ENCODE data around the gene PLSCR4.

PLSCR4 gene

DNA sequence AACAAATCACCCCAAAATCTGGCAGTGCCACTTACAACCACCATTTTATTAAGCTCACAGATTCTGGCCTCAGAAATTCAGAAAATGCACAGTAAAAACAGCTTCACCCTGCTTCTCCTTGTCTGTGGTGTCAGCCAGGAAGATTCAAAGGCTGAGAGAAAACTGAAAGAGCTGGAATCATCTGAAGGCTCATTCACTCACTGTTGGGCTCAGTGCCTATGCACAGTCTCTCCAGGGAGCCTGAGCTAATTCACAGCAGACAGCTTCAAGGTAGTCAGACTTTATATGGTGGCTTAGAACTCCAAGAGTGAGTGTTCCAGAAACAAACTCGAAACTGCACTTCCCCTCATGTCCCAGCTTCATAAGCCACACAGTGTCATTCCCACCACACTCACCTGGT, 73.4 kb downstream of the PLSCR4 start:
- no peak for TF ChIP-seq JUND (IDR thresholded peaks at IDR 0.05; ENCODE audit: low read depth)
- in situ Hi-C loops (cut with HindIII; ENCODE audit: low pct_unique_long_range_greater_than_20kb, low sequenced_read_pairs): no loop called here
- DNase-seq (ENCODE audit: low read depth in 1 of 2, low spot score in 1 of 2): no peak

- in situ Hi-C loops (cut with HindIII; ENCODE audit: low pct_unique_long_range_greater_than_20kb, low sequenced_read_pairs): no loop called here
- no peak for TF ChIP-seq JUND (IDR thresholded peaks at IDR 0.05; ENCODE audit: low read depth)
- DNase-seq (ENCODE audit: low read depth in 1 of 2, low spot score in 1 of 2): no peak
Measured at GRCh38 chr3:146177072-146177471, 73.8 kb downstream of the PLSCR4 start.

GRCh38 chr3:146172586-146172985, 78.3 kb downstream of the PLSCR4 start:
- TF ChIP-seq JUND (IDR thresholded peaks at IDR 0.05; ENCODE audit: low read depth): no peak
- DNase-seq (ENCODE audit: low read depth in 1 of 2, low spot score in 1 of 2): no peak
- in situ Hi-C loops (cut with HindIII; ENCODE audit: low pct_unique_long_range_greater_than_20kb, low sequenced_read_pairs): no loop called here

- no peak for TF ChIP-seq JUND (IDR thresholded peaks at IDR 0.05; ENCODE audit: low read depth)
- DNase-seq (ENCODE audit: low read depth in 1 of 2, low spot score in 1 of 2): no peak
- in situ Hi-C loops (cut with HindIII; ENCODE audit: low pct_unique_long_range_greater_than_20kb, low sequenced_read_pairs): no loop called here
Measured at GRCh38 chr3:146170591-146170990, 80.3 kb downstream of the PLSCR4 start.

DNA sequence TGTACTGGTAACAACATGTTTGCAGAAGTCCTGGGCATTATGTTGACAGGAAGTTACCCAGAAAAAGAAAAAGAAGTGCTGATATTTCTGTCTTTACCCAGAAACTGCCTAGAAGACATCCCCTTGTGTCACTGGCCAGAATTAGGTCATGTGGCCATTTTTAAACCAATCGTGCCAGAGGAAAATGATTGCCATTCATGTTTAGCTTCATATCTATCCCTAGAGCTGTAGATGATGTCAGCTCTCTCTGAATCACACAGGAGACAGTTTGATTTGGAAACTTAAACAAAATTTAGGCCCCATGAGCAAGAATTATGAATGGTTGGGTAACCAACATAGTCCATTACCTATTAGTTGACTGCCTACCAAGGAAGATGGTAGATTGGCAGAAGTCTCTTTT, 81.0 kb downstream of the PLSCR4 start:
- no peak for DNase-seq (ENCODE audit: low read depth in 1 of 2, low spot score in 1 of 2)
- in situ Hi-C loops (cut with HindIII; ENCODE audit: low pct_unique_long_range_greater_than_20kb, low sequenced_read_pairs): no loop called here
- TF ChIP-seq JUND (IDR thresholded peaks at IDR 0.05; ENCODE audit: low read depth): no peak

- no peak for TF ChIP-seq JUND (IDR thresholded peaks at IDR 0.05; ENCODE audit: low read depth)
- in situ Hi-C loops (cut with HindIII; ENCODE audit: low pct_unique_long_range_greater_than_20kb, low sequenced_read_pairs): no loop called here
- DNase-seq (ENCODE audit: low read depth in 1 of 2, low spot score in 1 of 2): no peak
Measured at GRCh38 chr3:146166826-146167225, 84.1 kb downstream of the PLSCR4 start.

- no peak for TF ChIP-seq JUND (IDR thresholded peaks at IDR 0.05; ENCODE audit: low read depth)
- in situ Hi-C loops (cut with HindIII; ENCODE audit: low pct_unique_long_range_greater_than_20kb, low sequenced_read_pairs): no loop called here
- no peak for DNase-seq (ENCODE audit: low read depth in 1 of 2, low spot score in 1 of 2)
Measured at GRCh38 chr3:146166415-146166821, 84.5 kb downstream of the PLSCR4 start.

DNA sequence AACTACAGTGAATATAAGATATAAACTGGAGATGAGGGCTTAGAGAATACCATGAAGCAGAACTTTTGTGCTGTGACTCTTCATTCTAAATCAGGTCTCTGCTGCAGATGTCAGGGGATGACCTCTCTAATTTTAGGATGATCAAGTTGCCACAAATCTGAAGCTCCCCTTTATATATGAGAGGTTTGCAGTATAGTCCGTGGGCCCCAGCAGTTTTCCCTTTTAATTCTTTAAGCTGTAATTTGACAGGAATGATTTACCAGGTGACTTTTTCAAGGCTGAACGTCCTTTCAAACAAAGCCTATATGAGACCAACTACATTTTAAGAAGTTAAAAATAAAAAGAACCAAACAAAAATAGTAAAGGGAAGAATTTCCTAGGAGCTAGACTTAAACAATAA, 85.0 kb downstream of the PLSCR4 start:
- in situ Hi-C loops (cut with HindIII; ENCODE audit: low pct_unique_long_range_greater_than_20kb, low sequenced_read_pairs): no loop called here

DNA sequence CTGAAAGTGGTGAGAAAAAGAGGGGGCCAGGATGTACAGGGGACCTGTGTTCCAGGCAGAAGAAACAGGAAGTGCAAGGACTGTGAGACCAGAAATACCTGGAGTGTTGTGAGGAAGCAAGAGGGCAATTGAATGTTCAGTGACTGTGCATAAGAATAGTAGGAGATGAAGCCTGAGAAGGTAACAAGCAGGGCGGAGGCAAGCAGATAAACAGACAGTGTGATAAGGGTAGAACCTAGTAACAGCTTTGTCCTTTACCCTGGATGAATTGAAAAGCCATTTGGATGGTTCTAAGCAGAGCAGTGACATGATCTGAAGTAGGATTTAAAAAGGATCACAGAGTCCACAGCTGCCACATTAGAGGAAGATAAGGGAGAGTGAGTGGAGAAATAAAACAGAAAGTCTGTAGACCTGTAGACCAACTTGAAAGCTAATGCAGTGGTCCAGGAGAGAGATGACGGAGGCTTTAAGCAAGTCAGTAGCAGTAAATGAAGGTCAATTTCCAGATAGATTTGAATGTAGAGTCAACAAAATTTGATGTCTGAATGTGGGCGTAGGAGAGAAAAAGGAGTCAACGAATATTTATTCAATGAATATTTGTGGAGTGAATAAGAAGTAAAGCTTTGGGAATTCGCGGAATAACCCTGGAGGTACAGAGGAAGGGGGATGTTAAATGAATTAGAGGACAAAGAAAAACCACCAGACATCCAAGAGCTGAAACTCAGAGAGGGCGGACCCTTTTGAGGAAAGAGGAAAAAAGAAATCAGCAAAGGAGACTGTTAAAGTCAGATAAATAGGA, 85.7 kb downstream of the PLSCR4 start:
- in situ Hi-C loops (cut with HindIII; ENCODE audit: low pct_unique_long_range_greater_than_20kb, low sequenced_read_pairs): no loop called here
- no peak for TF ChIP-seq JUND (IDR thresholded peaks at IDR 0.05; ENCODE audit: low read depth)
- no peak for DNase-seq (ENCODE audit: low read depth in 1 of 2, low spot score in 1 of 2)

More for the DNA sequence above, 85.0 kb downstream of the PLSCR4 start:
- no peak for DNase-seq (ENCODE audit: low read depth in 1 of 2, low spot score in 1 of 2)
- TF ChIP-seq JUND (IDR thresholded peaks at IDR 0.05; ENCODE audit: low read depth): no peak

- no peak for TF ChIP-seq JUND (IDR thresholded peaks at IDR 0.05; ENCODE audit: low read depth)
- no peak for DNase-seq (ENCODE audit: low read depth in 1 of 2, low spot score in 1 of 2)
- in situ Hi-C loops (cut with HindIII; ENCODE audit: low pct_unique_long_range_greater_than_20kb, low sequenced_read_pairs): no loop called here
Measured at GRCh38 chr3:146164506-146164905, 86.4 kb downstream of the PLSCR4 start.

DNA sequence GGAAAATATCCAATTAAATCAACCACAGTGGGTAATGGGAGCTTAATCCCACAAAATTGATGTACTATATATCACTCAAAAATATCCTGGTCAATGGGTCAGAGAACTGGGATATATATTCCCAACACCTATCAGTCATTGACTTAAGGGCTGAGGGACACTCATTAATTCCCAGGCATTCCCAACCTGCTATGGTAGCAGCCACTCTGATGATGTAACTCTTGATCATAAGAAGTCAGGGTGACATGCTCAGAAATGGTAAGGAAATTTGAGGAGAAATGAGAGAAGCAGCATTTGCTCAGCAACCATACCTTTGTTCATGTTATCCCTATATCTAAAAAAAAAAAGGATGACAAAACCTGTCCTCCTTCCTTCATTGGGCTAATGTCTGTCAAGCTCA, 86.8 kb downstream of the PLSCR4 start:
- in situ Hi-C loops (cut with HindIII; ENCODE audit: low pct_unique_long_range_greater_than_20kb, low sequenced_read_pairs): no loop called here
- no peak for TF ChIP-seq JUND (IDR thresholded peaks at IDR 0.05; ENCODE audit: low read depth)
- DNase-seq (ENCODE audit: low read depth in 1 of 2, low spot score in 1 of 2): no peak

GRCh38 chr3:146163584-146163983, 87.3 kb downstream of the PLSCR4 start:
- no peak for TF ChIP-seq JUND (IDR thresholded peaks at IDR 0.05; ENCODE audit: low read depth)
- DNase-seq (ENCODE audit: low read depth in 1 of 2, low spot score in 1 of 2): no peak
- in situ Hi-C loops (cut with HindIII; ENCODE audit: low pct_unique_long_range_greater_than_20kb, low sequenced_read_pairs): no loop called here

- in situ Hi-C loops (cut with HindIII; ENCODE audit: low pct_unique_long_range_greater_than_20kb, low sequenced_read_pairs): no loop called here
- TF ChIP-seq JUND (IDR thresholded peaks at IDR 0.05; ENCODE audit: low read depth): no peak
- no peak for DNase-seq (ENCODE audit: low read depth in 1 of 2, low spot score in 1 of 2)
Measured at GRCh38 chr3:146162561-146162960, 88.3 kb downstream of the PLSCR4 start.

DNA sequence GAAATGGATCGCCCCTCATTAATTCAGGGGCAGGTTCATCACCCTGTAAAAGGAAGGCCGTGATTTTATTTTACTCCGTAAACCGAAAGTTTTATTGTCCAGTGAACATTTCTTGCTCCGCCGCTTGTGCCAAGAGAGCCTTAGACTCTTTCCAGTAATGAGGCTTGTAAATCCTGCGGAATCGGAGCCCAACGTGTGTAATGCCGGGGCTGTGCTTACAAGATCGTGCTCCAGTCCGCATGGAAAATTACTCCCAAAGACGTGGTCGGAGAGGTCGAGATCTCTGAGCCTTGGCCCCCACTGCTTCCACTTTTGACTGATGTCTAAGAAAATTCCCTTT, 89.3 kb downstream of the PLSCR4 start:
- in situ Hi-C loops (cut with HindIII; ENCODE audit: low pct_unique_long_range_greater_than_20kb, low sequenced_read_pairs): no loop called here
- TF ChIP-seq JUND (IDR thresholded peaks at IDR 0.05; ENCODE audit: low read depth): no peak
- no peak for DNase-seq (ENCODE audit: low read depth in 1 of 2, low spot score in 1 of 2)
